ENCODE measurements around the gene RGPD5.
"Not testable (repeated sequence)": the region's sequence is repeated elsewhere in the genome, so short reads cannot be mapped to it uniquely, and the experiment has no call there.

The RGPD5 gene

GRCh38 chr2:109794074-109794737, at the start of gene RGPD5:
Gene RGPD5, plus strand, starts transcription at chr2:109794305. Its CDS starts 161 bp downstream, at chr2:109794466.
- not testable (repeated sequence) for DNase-seq

GRCh38 chr2:109751572-109751971, 42.5 kb upstream of the RGPD5 start:
- DNase-seq = not testable (repeated sequence)

GRCh38 chr2:109757163-109757824, 36.8 kb upstream of the RGPD5 start:
- not testable (repeated sequence) for DNase-seq

GRCh38 chr2:109760265-109761042, 33.7 kb upstream of the RGPD5 start:
- DNase-seq = not testable (repeated sequence)

DNA sequence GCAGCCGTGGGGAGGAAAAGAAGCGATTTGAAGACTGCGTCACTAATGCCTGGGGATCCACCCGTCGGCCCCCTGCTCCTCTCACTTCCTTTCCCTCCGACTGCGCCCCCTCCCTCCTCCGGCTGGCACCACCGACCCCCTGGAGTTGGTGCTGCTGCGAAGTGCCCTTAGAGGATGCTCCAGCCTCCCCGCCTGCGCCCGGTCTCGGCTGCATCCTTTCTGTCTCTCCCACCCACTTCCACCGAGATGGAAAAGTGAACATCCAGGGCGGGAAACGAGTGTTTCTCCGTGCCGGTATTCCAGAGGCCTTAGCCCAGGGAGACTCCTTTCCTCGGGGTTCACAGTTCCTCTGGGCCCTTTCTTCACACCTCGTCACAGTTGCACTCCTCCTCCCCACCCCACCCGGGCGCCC, 33.1 kb upstream of the RGPD5 start:
- not testable (repeated sequence) for DNase-seq

GRCh38 chr2:109761976-109762375, 32.1 kb upstream of the RGPD5 start:
- DNase-seq = not testable (repeated sequence)

- DNase-seq = not testable (repeated sequence)
Measured at GRCh38 chr2:109766074-109766473, 28.0 kb upstream of the RGPD5 start.

DNA sequence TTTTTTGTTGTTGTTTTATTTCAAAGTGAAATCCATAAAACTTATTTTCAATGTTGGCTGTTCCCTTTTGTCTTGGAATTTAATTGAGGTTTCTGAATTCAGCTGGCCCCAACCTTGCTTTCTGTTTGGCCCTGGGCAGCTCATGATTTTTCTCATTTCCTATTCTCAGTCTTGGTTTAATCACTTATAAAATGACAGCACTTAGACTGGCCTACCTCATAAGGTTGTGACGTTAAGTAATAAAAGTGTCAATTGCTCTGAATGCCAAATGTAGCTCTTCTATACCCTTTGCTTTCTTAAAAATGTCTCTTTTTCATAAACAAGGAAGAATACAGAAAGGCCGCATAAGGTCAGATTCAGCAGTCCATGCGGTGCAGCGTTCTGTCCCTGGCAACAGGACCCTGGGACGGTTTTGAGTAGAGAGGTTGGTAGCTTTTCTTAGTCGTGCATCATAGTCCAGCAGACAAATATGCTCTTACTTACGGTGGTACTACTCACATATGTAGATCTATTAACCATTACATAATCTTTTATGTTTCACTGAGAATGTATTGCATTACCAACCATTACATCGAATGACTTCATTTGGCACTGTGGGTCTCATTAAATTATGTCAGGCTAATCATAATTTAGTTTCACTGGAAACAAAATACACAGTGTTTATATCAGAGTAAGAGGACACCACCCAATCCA, 27.1 kb upstream of the RGPD5 start:
- DNase-seq = not testable (repeated sequence)

DNA sequence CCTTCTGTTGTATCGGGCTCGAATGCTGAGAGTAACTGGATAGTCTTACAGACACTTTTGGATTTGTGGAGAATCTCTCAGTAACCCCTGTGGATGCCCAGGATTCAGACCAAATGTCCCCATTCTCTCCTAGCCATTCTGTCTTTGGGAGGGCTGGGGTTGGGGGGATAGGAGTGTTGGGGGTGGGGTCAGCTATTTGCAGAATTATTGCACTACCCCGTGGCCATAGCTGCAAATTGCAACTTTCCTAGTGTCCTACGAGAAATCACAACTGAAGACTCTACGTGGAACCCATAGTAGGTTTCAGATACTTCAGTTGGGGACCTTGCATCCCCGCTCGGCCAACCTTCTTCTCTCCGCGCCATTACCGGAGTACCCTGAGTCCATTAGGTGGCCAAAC, 25.2 kb upstream of the RGPD5 start:
- DNase-seq = not testable (repeated sequence)

DNA sequence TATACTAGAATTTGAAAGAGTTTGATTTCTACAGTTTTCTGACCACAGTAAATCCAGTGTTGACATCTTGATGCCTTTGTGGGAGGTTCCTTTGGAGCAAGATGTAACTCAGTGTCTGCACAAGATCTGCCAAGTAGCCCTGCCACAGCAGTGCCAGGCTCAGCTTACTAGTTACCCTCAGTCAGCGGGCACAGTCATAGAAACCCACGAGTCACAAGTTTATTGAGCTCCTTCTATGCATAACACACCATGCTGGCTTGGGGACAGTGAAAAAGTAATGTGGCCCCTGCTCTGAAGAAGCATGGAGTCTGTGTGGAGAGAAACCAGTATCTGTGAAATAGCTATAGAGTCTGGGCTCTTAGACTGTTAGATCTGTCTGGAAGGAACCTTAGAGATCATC, 15.0 kb upstream of the RGPD5 start:
- not testable (repeated sequence) for DNase-seq

- DNase-seq = not testable (repeated sequence)
Measured at GRCh38 chr2:109781147-109781816, 12.8 kb upstream of the RGPD5 start.

GRCh38 chr2:109782446-109782993, 11.6 kb upstream of the RGPD5 start:
- DNase-seq = not testable (repeated sequence)

- DNase-seq = not testable (repeated sequence)
Measured at GRCh38 chr2:109791530-109792279, 2.4 kb upstream of the RGPD5 start.

DNA sequence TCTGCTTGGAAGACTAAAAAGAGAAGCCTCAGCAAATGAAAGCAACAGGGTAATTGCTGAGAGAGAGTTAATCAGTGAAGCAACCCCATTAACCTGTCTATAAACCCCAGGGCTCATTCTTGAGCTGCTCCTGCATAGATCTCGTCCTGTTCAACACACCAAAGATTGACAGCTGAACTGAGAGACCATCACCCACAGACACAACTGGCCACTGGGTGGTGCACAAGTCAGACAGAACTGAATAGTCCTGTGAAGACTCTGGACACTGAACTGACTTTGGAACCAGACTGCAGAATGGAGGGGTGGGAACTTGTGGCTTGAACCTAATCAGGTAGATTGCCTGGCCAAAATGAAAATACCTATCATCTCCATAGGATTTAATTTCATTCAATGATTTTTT, 1.4 kb upstream of the RGPD5 start:
- DNase-seq = not testable (repeated sequence)

DNA sequence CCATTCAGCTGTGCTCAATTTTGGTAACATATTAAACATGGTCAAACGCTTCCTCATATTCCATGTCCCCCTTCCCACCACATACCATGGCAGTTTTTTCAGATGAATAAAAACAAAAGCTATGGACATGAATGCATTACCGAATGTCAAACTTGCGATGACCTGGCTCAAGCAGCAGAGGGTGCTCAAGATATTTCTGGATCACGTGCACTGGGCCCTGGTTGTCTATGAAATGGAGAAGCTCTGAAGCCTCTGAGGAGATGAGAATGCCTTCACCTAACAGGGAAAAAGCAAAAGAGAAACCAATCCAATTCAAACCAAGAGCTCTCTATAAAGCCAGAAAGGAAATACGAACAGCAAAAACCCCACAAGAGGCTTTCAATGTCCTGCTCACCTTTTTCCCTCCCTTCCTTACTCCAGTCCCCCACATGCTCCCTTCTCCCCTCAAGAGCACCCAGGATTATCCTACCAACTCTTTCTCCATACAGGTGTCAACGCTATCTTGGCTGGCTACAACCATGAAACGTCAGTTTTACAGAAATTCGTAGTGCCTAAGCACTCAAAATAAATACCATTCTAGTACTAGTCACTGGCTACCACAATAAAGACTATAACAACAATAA, 77.1 kb downstream of the RGPD5 start:
- not testable (repeated sequence) for DNase-seq

- not testable (repeated sequence) for DNase-seq
Measured at GRCh38 chr2:109876625-109877024, 82.5 kb downstream of the RGPD5 start.

DNA sequence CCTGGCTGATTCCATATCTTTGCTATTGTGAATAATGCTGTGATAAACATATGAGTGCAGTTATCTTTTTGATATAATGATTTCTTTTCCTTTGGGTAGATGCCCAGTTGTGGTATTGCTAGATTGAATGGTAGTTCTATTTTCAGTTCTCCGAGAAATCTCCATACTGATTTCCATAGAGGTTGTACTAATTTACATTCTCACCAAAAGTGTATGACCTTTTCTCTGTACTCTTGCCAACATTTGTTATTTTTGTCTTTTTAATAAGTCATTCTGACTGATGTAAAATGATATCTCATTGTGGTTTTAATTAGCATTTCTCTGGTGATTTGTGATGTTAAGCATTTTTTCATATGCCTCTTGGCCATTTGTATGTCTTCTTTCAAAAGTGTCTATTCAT, 88.0 kb downstream of the RGPD5 start:
- DNase-seq = not testable (repeated sequence)

GRCh38 chr2:109888414-109888813, 94.3 kb downstream of the RGPD5 start:
- DNase-seq = not testable (repeated sequence)

- DNase-seq = not testable (repeated sequence)
Measured at GRCh38 chr2:109889909-109890308, 95.8 kb downstream of the RGPD5 start.

- not testable (repeated sequence) for DNase-seq
Measured at GRCh38 chr2:109891024-109891423, 96.9 kb downstream of the RGPD5 start.

DNA sequence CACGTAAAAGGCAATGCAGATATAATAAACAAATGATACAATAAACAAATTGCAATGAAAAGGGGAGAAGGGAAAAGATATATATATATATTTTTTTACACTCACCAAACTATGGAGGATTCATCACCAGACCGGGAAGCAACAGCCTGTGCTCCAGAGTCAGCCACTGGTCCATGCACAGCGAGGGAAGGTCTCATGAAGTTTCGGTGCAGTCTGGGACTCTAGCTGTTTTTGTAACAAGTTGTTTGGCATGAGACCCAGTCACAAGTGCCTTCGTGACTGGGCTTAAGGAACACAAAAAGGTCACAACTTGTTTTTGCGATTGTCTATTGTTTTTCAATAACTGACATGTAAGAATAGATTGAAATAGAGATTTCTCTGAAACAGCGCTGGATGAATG, 99.6 kb downstream of the RGPD5 start:
- DNase-seq = not testable (repeated sequence)

All from stimulated activated CD4-positive, alpha-beta T cell treated with anti-CD3 and anti-CD28 coated beads, Interleukin-12 subunit alpha, Interleukin-12 subunit beta, amount 100 ng/mL, for 4 hours (primary cell).